ENCODE measurements around the gene TGM2.

The TGM2 gene

DNA sequence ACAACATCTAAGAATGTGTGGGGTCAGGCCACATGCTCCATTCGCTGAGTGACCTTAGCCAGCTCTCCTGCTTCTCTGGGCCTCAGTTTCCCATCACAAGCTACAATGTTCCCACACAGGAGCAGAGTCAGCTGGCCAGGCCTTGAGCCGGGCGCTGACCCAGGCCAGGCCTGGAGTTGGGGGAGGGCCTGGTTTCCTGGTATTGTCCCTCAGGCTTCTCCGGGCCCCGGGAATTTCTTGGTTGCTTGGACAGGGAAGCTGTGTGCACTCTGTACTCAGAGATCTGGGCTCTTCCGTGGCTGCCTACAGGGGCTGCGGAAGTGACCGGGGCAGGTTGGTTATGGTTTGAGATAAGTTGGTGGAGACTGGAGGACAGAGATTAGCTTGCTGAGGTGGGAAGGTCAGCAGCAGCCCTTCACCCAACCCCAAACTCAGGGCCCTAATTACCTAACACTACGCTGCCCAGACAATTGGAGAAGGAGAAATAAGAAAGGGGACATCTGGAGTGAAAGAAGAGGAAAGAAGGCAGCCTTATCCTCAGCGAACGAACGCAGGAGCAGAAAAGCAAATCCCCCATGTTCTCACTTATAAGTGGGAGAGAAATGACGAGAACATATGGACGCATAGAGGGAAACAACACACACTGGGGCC is 6.2 kb downstream of the TGM2 start:
- no peak overlapping the region for H3K4me3 ChIP-seq (ENCODE audit: low read depth, low read length)
- ChIA-PET CTCF (interaction anchor here (0.8 to 1.3 kb wide), 4 partner anchors 62 to 108 kb away, joined by 3 to 4 read pairs (median 3); no protein-coding TSS in a partner anchor), POLR2A (no interaction called here)
- TF ChIP-seq, protein P1, sequence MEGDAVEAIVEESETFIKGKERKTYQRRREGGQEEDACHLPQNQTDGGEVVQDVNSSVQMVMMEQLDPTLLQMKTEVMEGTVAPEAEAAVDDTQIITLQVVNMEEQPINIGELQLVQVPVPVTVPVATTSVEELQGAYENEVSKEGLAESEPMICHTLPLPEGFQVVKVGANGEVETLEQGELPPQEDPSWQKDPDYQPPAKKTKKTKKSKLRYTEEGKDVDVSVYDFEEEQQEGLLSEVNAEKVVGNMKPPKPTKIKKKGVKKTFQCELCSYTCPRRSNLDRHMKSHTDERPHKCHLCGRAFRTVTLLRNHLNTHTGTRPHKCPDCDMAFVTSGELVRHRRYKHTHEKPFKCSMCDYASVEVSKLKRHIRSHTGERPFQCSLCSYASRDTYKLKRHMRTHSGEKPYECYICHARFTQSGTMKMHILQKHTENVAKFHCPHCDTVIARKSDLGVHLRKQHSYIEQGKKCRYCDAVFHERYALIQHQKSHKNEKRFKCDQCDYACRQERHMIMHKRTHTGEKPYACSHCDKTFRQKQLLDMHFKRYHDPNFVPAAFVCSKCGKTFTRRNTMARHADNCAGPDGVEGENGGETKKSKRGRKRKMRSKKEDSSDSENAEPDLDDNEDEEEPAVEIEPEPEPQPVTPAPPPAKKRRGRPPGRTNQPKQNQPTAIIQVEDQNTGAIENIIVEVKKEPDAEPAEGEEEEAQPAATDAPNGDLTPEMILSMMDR (IDR thresholded peaks at IDR 0.05; ENCODE audit: insufficient read depth, low read length, missing control alignments) = no peak
- no peak for DNase-seq (ENCODE audit: low read depth, low spot score)

DNA sequence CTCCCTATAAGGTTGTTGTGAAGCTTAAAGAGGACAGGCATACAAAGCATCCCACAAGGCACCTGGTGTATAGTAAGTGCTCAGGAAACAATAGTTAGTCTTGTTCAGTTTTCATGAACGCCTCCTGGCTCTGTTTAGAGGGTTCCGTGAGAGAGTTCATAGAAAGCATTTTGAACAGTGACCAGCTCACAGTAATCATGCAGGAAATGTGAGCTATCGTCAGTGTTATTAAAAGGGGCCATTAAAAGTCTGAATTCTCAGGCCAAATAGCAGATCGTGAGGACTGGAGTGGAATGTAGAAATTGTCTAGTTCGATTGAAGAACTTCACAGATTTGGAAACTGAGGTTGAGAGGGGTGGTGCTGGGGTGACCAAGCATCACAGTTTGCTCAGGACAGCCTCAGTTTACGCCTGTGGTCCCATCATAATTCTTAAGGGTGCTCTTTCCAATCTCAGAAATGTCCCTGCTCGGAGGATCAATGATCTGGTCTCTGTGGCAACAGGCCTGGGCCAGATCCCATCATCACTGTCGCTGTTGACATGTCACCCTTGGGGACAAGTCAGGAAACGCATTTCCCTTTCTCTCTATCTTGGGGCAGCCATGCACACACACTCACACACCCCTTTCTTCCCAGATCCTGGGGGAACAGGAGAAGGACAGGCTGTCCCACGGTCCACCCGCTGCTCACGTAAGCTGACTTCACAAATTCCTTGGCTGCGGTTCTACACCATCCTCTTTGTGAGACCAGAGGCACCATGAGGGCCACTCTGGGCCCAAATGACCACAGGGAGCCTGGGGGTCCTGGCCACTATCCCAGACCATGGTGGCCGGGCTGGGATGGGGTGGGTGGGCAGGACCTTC is 7.2 kb downstream of the TGM2 start:
- ChIA-PET CTCF (interaction anchor here (0.7 to 2.0 kb wide), 6 partner anchors 8 to 100 kb away, joined by 3 to 8 read pairs (median 4); no protein-coding TSS in a partner anchor), POLR2A (interaction anchor here (0.6 kb wide), 1 partner anchor 20 kb away, joined by 3 read pairs; no protein-coding TSS in a partner anchor)
- no peak for DNase-seq (ENCODE audit: low read depth, low spot score)
- TF ChIP-seq, protein P1 (IDR thresholded peaks at IDR 0.05; ENCODE audit: insufficient read depth, low read length, missing control alignments) = no peak
- H3K4me3 ChIP-seq (ENCODE audit: low read depth, low read length) = no peak overlapping the region

DNA sequence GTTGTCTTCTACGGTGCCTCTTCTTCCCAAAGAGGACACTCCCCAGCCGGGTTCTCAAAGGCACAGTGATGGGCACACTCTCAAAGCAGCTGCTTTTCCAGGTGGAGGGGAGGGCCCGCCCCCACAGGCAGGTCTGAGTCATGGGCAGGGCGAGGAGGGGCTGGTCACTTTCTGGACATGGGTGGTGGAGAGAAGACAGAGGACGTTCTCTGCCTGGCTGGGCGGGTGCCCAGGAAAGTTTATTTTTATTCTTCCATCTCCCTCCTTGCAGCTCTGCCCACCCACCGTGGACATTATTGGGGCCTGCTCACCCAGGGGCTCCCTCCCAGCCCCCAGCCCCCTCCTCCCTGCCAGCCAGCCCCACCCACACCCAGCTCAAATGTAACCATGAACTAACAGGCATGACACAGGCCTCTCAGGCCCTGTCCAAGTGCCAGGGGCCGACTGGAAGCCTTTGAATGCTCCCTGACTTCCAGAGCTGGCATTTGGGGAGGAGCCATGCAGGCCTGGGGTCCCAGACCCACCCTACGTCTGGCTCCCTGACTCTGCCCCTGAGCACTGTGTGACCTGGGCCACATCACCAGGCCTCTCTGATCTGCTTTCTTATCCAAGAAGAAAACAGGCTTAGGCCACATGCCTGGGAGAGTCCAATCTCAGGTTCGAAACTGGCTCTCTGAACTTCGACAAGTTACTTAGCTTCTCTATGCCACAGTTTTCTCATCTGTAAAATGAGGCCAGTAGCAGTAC is 8.0 kb downstream of the TGM2 start:
- ChIA-PET POLR2A (interaction anchor here (0.6 kb wide), 1 partner anchor 20 kb away, joined by 3 read pairs; no protein-coding TSS in a partner anchor), CTCF (interaction anchor here (0.7 to 2.0 kb wide), 6 partner anchors 9 to 99 kb away, joined by 3 to 8 read pairs (median 4); no protein-coding TSS in a partner anchor)
- DNase-seq (ENCODE audit: low read depth, low spot score) = no peak
- TF ChIP-seq, protein P1 (IDR thresholded peaks at IDR 0.05; ENCODE audit: insufficient read depth, low read length, missing control alignments) = no peak
- H3K4me3 ChIP-seq (ENCODE audit: low read depth, low read length) = no peak overlapping the region

DNA sequence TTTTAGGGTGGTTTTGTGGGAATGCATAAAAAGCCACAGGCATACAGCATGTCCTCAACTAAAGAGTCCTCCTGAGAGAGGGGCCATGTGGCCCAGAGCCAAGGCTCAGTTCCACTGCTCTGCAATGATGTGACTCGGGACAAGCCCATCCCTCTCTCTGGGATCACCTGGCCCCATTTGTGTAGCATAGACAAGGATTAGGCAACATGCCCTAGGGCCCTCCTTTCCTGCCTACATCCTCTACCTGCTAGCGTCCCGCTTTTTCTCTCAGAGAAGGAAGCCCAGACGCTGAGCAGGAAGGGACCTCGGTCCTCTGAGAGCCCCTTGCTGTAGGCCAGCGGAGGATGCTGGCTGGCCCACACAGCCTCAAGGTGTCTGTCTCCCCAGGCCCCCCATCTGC is 8.8 kb downstream of the TGM2 start:
- POLR2A ChIA-PET = no interaction called here
- TF ChIP-seq, protein P1 (IDR thresholded peaks at IDR 0.05; ENCODE audit: insufficient read depth, low read length, missing control alignments) = no peak
- no peak for DNase-seq (ENCODE audit: low read depth, low spot score)
- H3K4me3 ChIP-seq (ENCODE audit: low read depth, low read length) = no peak overlapping the region
- CTCF ChIA-PET = interaction anchor here (1.0 to 2.0 kb wide), 5 partner anchors 10 to 68 kb away, joined by 3 to 8 read pairs (median 5); no protein-coding TSS in a partner anchor

DNA sequence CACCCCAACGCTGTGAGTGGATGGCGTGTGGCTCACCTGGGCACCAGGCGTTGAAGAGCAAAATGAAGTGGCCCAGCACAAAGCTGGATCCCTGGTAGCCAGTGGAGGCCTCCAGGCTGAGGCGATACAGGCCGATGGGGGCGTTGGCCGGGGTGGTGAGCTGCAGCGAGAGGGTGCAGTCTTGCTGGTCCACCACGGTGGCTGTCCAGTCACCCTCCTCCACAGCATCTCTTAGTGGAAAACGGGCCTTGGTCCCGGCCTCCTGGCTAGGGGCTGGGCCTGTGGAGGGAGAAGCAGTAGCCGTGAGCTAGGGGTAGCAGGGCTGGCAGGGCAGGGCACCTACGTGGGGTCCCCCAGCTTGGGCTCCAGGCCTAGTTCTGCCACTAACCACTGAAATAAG is 9.3 kb downstream of the TGM2 start:
- TF ChIP-seq, protein P1 (IDR thresholded peaks at IDR 0.05; ENCODE audit: insufficient read depth, low read length, missing control alignments) = no peak
- no peak overlapping the region for H3K4me3 ChIP-seq (ENCODE audit: low read depth, low read length)
- DNase-seq (ENCODE audit: low read depth, low spot score) = no peak
- CTCF ChIA-PET = interaction anchor here (0.8 to 2.5 kb wide), 4 partner anchors 8 to 82 kb away, joined by 3 to 12 read pairs (median 6); partner anchors contain the start of gene TGM2
- POLR2A ChIA-PET = interaction anchor here (1.8 kb wide), 1 partner anchor 12 kb away, joined by 4 read pairs; no protein-coding TSS in a partner anchor
